ENCODE results near the gene IGBP1.
"Not testable (repeated sequence)": the region's sequence is repeated elsewhere in the genome, so short reads cannot be mapped to it uniquely, and the experiment has no call there.

Gene IGBP1

GRCh38 chrX:70166601-70167590 is 33.6 kb downstream of the IGBP1 start:
- DNase-seq (ENCODE audit: low read depth in 3 of 3): peak in 1 of 3 donors; percentile 8

- no peak for DNase-seq (ENCODE audit: low read depth in 3 of 3)
These were observed 35.3 kb downstream of the IGBP1 start for GRCh38 chrX:70168238-70169188.

GRCh38 chrX:70169281-70169680 is 36.0 kb downstream of the IGBP1 start:
- no peak for DNase-seq (ENCODE audit: low read depth in 3 of 3)

- DNase-seq (ENCODE audit: low read depth in 3 of 3): no peak
These were observed 38.4 kb downstream of the IGBP1 start for GRCh38 chrX:70171624-70172023.

GRCh38 chrX:70172221-70172620 is 39.0 kb downstream of the IGBP1 start:
- no peak for DNase-seq (ENCODE audit: low read depth in 3 of 3)

GRCh38 chrX:70172964-70173363 is 39.7 kb downstream of the IGBP1 start:
- DNase-seq (ENCODE audit: low read depth in 3 of 3): no peak

- DNase-seq (ENCODE audit: low read depth in 3 of 3): no peak
These were observed 41.5 kb downstream of the IGBP1 start for GRCh38 chrX:70174754-70175153.

- no peak for DNase-seq (ENCODE audit: low read depth in 3 of 3)
These were observed 42.1 kb downstream of the IGBP1 start for GRCh38 chrX:70175338-70175737.

GRCh38 chrX:70176938-70177533 is 43.8 kb downstream of the IGBP1 start, which contains the start of gene DGAT2L6:
Gene DGAT2L6 (plus strand): TSS chrX:70177483. CDS start chrX:70177583, 100 bp downstream.
- DNase-seq (ENCODE audit: low read depth in 3 of 3): no peak

GRCh38 chrX:70183091-70183490 is 49.8 kb downstream of the IGBP1 start:
- no peak for DNase-seq (ENCODE audit: low read depth in 3 of 3)

GRCh38 chrX:70190225-70190624 is 57.0 kb downstream of the IGBP1 start:
- no peak for DNase-seq (ENCODE audit: low read depth in 3 of 3)

- DNase-seq (ENCODE audit: low read depth in 3 of 3): peak; percentile 38 to 71 (median 39)
These were observed 63.9 kb downstream of the IGBP1 start for GRCh38 chrX:70196961-70197720.

GRCh38 chrX:70201732-70202131 is 68.5 kb downstream of the IGBP1 start:
- DNase-seq (ENCODE audit: low read depth in 3 of 3): no peak

GRCh38 chrX:70208479-70208878 is 75.2 kb downstream of the IGBP1 start:
- no peak for DNase-seq (ENCODE audit: low read depth in 3 of 3)

- not testable (repeated sequence) for DNase-seq (ENCODE audit: low read depth in 3 of 3)
These were observed 76.3 kb downstream of the IGBP1 start for GRCh38 chrX:70209570-70209969.
